H9 (cell line): Measurements from ENCODE around the gene ZFYVE28. TPM values are rescaled to one million over a fixed set of nuclear protein-coding genes. Genes with fewer than 3 reads are reported as not detected.

Experiments
- DNase-seq: peaks from one replicate; pipeline ENCODE4 v3.0.0-alpha.2; 2017
- H2AFZ ChIP-seq: one replicate; pipeline ENCODE4 v1.6.1; 2013; ENCODE audit warnings: mild to moderate bottlenecking, low read length, control low read depth, moderate library complexity
- H2AK5ac ChIP-seq: 2 replicates; pipeline ENCODE4 v1.6.1; 2013; ENCODE audit warnings: low read length, control low read depth, mixed read lengths; ENCODE audit not compliant: insufficient read length
- H2BK120ac ChIP-seq: one replicate; pipeline ENCODE4 v1.6.1; 2013; ENCODE audit warnings: low read depth, mild to moderate bottlenecking, low read length, control low read depth, inconsistent platforms; ENCODE audit not compliant: poor library complexity, severe bottlenecking
- H2BK12ac ChIP-seq: 2 replicates; pipeline ENCODE4 v1.6.1; 2013; ENCODE audit warnings: low read length, control low read depth, mixed read lengths, low read depth; ENCODE audit not compliant: insufficient read length
- H2BK15ac ChIP-seq: 2 replicates; pipeline ENCODE4 v1.6.1; 2013; ENCODE audit warnings: low read depth, low read length, control low read depth
- H2BK20ac ChIP-seq: one replicate; pipeline ENCODE4 v1.6.1; 2013; ENCODE audit warnings: low read depth, mild to moderate bottlenecking, low read length, control low read depth, inconsistent platforms; ENCODE audit not compliant: poor library complexity, severe bottlenecking
- H2BK5ac ChIP-seq: 2 replicates; pipeline ENCODE4 v1.6.1; 2013; ENCODE audit warnings: low read length, control low read depth, mixed read lengths; ENCODE audit not compliant: insufficient read length
- H3K14ac ChIP-seq: 2 replicates; pipeline ENCODE4 v1.6.1; 2013; ENCODE audit warnings: low read length, control low read depth; ENCODE audit not compliant: insufficient read depth
- H3K18ac ChIP-seq: 2 replicates; pipeline ENCODE4 v1.6.1; 2013; ENCODE audit warnings: low read depth, mild to moderate bottlenecking, mixed read lengths, low read length, control low read depth; ENCODE audit not compliant: insufficient read length
- H3K23ac ChIP-seq: 2 replicates; pipeline ENCODE4 v1.6.1; 2013; ENCODE audit warnings: low read length, control low read depth, mixed read lengths, low read depth; ENCODE audit not compliant: insufficient read length
- H3K23me2 ChIP-seq: 2 replicates; pipeline ENCODE4 v1.6.1; 2013; ENCODE audit warnings: low read depth, mild to moderate bottlenecking, mixed read lengths, low read length, control low read depth; ENCODE audit not compliant: insufficient read length, poor library complexity, severe bottlenecking
- H3K27ac ChIP-seq: 2 replicates; pipeline ENCODE4 v1.5.1; 2013; ENCODE audit warnings: low read length, control low read depth, mixed read lengths, low read depth; ENCODE audit not compliant: insufficient read length
- H3K27me3 ChIP-seq: 2 replicates; pipeline ENCODE4 v1.6.1; 2013; ENCODE audit warnings: low read length, control low read depth, inconsistent platforms; ENCODE audit not compliant: insufficient read depth
- H3K4ac ChIP-seq: 2 replicates; pipeline ENCODE4 v1.6.1; 2013; ENCODE audit warnings: low read depth, mild to moderate bottlenecking, control low read depth, inconsistent platforms, low read length, moderate library complexity
- H3K4me1 ChIP-seq: 2 replicates; pipeline ENCODE4 v1.6.1; 2013; ENCODE audit warnings: low read length, control low read depth, inconsistent platforms; ENCODE audit not compliant: insufficient read depth
- H3K4me2 ChIP-seq: 2 replicates; pipeline ENCODE4 v1.6.1; 2013; ENCODE audit warnings: low read length, control low read depth, mixed read lengths; ENCODE audit not compliant: insufficient read length, insufficient read depth
- H3K56ac ChIP-seq: 2 replicates; pipeline ENCODE4 v1.6.1; 2013; ENCODE audit warnings: low read depth, mild to moderate bottlenecking, mixed read lengths, low read length, control low read depth; ENCODE audit not compliant: insufficient read length
- H3K79me1 ChIP-seq: 2 replicates; pipeline ENCODE4 v1.6.1; 2013; ENCODE audit warnings: low read depth, mild to moderate bottlenecking, moderate library complexity, low read length, control low read depth, inconsistent platforms; ENCODE audit not compliant: insufficient read depth, poor library complexity, severe bottlenecking
- H3K79me2 ChIP-seq: 2 replicates; pipeline ENCODE4 v1.6.1; 2013; ENCODE audit warnings: low read length, control low read depth, inconsistent platforms; ENCODE audit not compliant: insufficient read depth
- H3K9ac ChIP-seq: 2 replicates; pipeline ENCODE4 v1.6.1; 2013; ENCODE audit warnings: low read length, control low read depth, mixed read lengths; ENCODE audit not compliant: insufficient read length; ENCODE audit errors: extremely low read depth
- H3K9me3 ChIP-seq: one replicate; pipeline ENCODE4 v1.6.1; 2013; ENCODE audit warnings: low read depth, low read length, inconsistent platforms; ENCODE audit not compliant: control insufficient read depth
- H3T11ph ChIP-seq: one replicate; pipeline ENCODE4 v1.6.1; 2013; ENCODE audit warnings: mild to moderate bottlenecking, low read length, control low read depth, inconsistent platforms
- H4K20me1 ChIP-seq: one replicate; pipeline ENCODE4 v1.6.1; 2013; ENCODE audit not compliant: control insufficient read depth, insufficient read length, insufficient read depth
- H4K5ac ChIP-seq: 2 replicates; pipeline ENCODE4 v1.6.1; 2013; ENCODE audit warnings: low read depth, mild to moderate bottlenecking, mixed read lengths, low read length, control low read depth; ENCODE audit not compliant: insufficient read length
- H4K8ac ChIP-seq: replicated peaks from 2 replicates; pipeline ENCODE4 v1.6.1; 2013; ENCODE audit warnings: low read length, control low read depth, mixed read lengths, low read depth; ENCODE audit not compliant: insufficient read length
- H4K91ac ChIP-seq: 2 replicates; pipeline ENCODE4 v1.6.1; 2013; ENCODE audit warnings: low read depth, mild to moderate bottlenecking, moderate library complexity, mixed read lengths, low read length, control low read depth; ENCODE audit not compliant: insufficient read length
- H3K27ac Mint-ChIP-seq, 3 experiments: 2 replicates in 2 of 3; 3 replicates in 1 of 3; pipeline ENCODE4 v1.8.0; 2020 to 2021; ENCODE audit warnings: mixed read lengths in 3 of 3, mild to moderate bottlenecking in 1 of 3, moderate library complexity in 1 of 3
- H3K27me3 Mint-ChIP-seq: 2 replicates; pipeline ENCODE4 v1.8.0; 2021; ENCODE audit warnings: low read depth, mild to moderate bottlenecking, moderate library complexity, mixed read lengths
- H3K36me3 Mint-ChIP-seq, 3 experiments: 2 replicates in 2 of 3; 3 replicates in 1 of 3; pipeline ENCODE4 v1.8.0; 2020 to 2021; ENCODE audit warnings: low read depth in 3 of 3, mixed read lengths in 3 of 3; ENCODE audit not compliant: insufficient read depth in 1 of 3
- H3K4me1 Mint-ChIP-seq, 2 experiments: 2 replicates each; pipeline ENCODE4 v1.8.0; 2020; ENCODE audit warnings: mixed read lengths in 2 of 2
- H3K4me3 Mint-ChIP-seq, 2 experiments: 2 replicates in 1 of 2; 3 replicates in 1 of 2; pipeline ENCODE4 v1.8.0; 2020 to 2021; ENCODE audit warnings: mild to moderate bottlenecking in 2 of 2, mixed read lengths in 2 of 2, moderate library complexity in 1 of 2
- H3K9me3 Mint-ChIP-seq, 2 experiments: 2 replicates in 1 of 2; 3 replicates in 1 of 2; pipeline ENCODE4 v1.8.0; 2020; ENCODE audit warnings: mild to moderate bottlenecking in 2 of 2, mixed read lengths in 2 of 2, moderate library complexity in 1 of 2
- WGBS: extraction: QIAGEN DNeasy Blood & Tissue Kit; methylation state at CpG from one replicate; pipeline ENCODE4 v1.1.7; 2013; ENCODE audit warnings: missing lambda C conversion rate, low lambda C conversion rate, mixed read lengths; ENCODE audit not compliant: insufficient read length; ENCODE audit errors: extremely low coverage; 5-methylcytosine and 5-hydroxymethylcytosine counted together
- total RNA-seq: library from RNA; stranded (reverse); gene quantifications from 2 replicates; pipeline ENCODE4 v1.2.1, GENCODE V29; 2021
- TF ChIP-seq, protein P1 (sequence below): fragments of 200-600 bp; sonication (generic); conservative IDR thresholded peaks from 3 replicates; pipeline ENCODE4 v1.8.0; 2021; ENCODE audit warnings: antibody characterized with exemption, mild to moderate bottlenecking

The ZFYVE28 gene
- total RNA-seq, 1 experiment from 2014 or later: 0.98 TPM

DNA sequence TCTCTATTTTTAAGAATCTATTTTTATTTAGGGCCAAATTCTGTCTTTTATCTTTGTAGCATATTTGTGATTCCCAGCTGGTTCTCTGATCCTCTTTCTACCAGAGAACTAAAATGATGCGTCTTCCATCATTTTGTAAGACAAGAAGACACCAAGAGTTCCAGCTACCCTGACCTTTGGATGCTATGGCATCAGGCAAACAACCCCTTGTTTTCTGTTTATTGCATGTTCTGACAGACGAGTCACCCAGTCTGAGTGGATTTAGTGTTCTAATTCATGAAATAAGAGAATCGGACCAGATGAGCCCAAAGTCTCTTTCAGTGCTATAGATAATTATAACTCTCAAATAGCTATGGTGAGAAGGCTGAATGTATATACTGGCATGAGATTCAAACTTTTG is 69.7 kb downstream of the ZFYVE28 start:
- WGBS: no CpG with 5 or more reads among the region's 3 CpGs
- no peaks in the 10 kb centered on the region for H3K23me2 ChIP-seq
- H2AK5ac ChIP-seq: no peak overlapping the region
- no peak overlapping the region for H3K27ac ChIP-seq
- no peak overlapping the region for H3K23ac ChIP-seq
- no peak overlapping the region for H4K8ac ChIP-seq
- no peak overlapping the region for H2BK5ac ChIP-seq
- no peak overlapping the region for H3K56ac ChIP-seq
- H2BK120ac ChIP-seq: no peak overlapping the region
- DNase-seq: no peak
- TF ChIP-seq, protein P1, sequence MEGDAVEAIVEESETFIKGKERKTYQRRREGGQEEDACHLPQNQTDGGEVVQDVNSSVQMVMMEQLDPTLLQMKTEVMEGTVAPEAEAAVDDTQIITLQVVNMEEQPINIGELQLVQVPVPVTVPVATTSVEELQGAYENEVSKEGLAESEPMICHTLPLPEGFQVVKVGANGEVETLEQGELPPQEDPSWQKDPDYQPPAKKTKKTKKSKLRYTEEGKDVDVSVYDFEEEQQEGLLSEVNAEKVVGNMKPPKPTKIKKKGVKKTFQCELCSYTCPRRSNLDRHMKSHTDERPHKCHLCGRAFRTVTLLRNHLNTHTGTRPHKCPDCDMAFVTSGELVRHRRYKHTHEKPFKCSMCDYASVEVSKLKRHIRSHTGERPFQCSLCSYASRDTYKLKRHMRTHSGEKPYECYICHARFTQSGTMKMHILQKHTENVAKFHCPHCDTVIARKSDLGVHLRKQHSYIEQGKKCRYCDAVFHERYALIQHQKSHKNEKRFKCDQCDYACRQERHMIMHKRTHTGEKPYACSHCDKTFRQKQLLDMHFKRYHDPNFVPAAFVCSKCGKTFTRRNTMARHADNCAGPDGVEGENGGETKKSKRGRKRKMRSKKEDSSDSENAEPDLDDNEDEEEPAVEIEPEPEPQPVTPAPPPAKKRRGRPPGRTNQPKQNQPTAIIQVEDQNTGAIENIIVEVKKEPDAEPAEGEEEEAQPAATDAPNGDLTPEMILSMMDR: no peak
- no peak overlapping the region for H4K91ac ChIP-seq
- Mint-ChIP-seq H3K27ac (no peak overlapping the region), H3K27me3 (no peaks in the 10 kb centered on the region), H3K9me3 (no peaks in the 10 kb centered on the region), H3K4me3 (no peak overlapping the region), H3K36me3 (no peaks in the 10 kb centered on the region), H3K4me1 (peaks cover 0 to 4% of the 10 kb centered on the region in 2 experiments; a peak in 1 of 4 replicates)
- H4K20me1 ChIP-seq: no peaks in the 10 kb centered on the region
- H3K79me2 ChIP-seq: no peaks in the 10 kb centered on the region
- H3K79me1 ChIP-seq: no peaks in the 10 kb centered on the region
- H2AFZ ChIP-seq: no peak overlapping the region
- no peak overlapping the region for H2BK20ac ChIP-seq
- H2BK12ac ChIP-seq: no peak overlapping the region
- no peak overlapping the region for H3K18ac ChIP-seq
- H3K4me2 ChIP-seq: no peak overlapping the region
- no peak overlapping the region for H3K4ac ChIP-seq
- H3K14ac ChIP-seq: no peak overlapping the region
- no peaks in the 10 kb centered on the region for H3K4me1 ChIP-seq
- H3K9ac ChIP-seq: no peak overlapping the region
- H4K5ac ChIP-seq: no peak overlapping the region
- no peak overlapping the region for H2BK15ac ChIP-seq
- H3K9me3 ChIP-seq: no peaks in the 10 kb centered on the region
- H3K27me3 ChIP-seq: no peaks in the 10 kb centered on the region
- no peak overlapping the region for H3T11ph ChIP-seq
